Activated CD8-positive, alpha-beta memory T cell treated with anti-CD3 and anti-CD28 coated beads for 4 hours (primary cell): ENCODE measurements around the gene TUBA4B.
"Not testable (repeated sequence)": the region's sequence is repeated elsewhere in the genome, so short reads cannot be mapped to it uniquely, and the experiment has no call there.

Source experiments
- DNase-seq, 2 donors: peaks; one replicate each; pipeline ENCODE4 v3.0.0-alpha.2; 2020; ENCODE audit warnings: low read depth in 2 of 2

TUBA4B gene

DNA sequence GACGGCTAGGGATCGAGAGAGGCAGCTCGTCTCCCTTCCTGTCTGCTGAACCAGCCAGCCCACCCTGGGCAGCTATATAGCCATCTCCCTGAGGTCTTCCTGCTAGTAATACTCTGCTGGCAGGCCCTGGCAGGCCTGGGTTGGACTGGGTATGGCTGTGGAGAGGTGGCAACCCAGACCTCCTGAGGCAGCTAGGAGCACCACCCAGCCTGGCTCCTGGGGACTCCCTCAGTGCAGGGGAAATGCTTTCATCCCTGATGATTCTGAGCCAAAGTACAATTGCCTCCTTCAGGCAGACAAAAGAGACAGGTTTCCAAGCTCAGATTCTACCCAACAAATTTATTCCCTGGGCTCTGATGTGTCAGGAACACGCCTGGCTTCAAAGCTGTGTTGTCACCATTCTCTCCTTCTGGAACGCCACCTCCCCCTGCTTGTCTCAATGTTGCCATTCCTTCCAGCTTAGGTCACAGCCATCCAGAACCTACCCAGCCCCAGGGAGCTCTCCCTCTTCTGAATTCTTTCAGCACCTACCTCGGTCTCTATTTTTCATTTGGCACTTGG lies 21.4 kb downstream of the TUBA4B start:
- DNase-seq, result no peak

DNA sequence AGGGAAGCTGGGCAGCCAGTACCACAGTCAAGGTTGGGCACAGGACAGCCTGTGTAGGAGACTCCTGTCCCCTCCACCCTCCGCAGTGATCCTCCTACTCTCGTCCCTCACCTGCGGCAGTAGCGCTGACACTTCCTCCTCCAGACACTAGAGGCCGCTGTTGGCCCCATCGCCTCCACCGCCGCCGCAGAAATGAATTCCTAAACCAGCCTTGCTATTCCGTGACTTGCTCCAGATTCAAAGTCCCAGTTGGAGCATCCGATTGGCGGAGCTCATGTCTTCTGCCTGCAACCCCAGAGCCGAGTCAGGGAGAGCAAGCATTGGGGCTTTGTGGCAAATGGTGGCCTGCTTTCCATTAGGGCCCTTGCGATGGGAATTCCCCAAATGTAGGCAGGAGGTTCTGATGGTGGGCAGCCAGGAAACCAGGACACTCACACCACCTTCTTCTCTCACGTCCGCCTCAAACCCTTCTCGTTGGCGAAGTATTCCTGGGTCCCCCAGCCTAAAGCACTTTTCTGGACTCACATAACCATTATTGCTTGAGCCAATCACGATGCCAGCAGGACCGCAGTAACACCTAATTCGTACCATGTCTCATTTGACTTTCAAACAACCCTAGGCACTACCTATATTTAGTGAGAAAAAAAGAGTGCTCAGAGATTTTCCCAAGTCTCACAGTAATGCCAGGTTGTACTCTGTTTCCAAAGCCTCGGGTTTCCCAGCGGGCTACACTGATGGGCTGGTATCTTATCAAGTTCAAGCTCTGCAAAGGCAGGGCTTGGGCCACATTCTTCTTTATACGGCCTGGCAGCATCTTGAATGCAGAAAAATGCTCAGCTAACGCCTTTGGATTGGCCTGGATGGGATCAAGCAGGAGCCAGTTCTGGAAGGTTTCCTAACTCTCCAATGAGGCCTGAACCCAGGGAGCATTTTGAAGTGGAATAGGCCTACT lies 24.9 kb downstream of the TUBA4B start:
- DNase-seq, result peak; percentile 42 to 57

- DNase-seq, result no peak
These were observed 25.7 kb downstream of the TUBA4B start for GRCh38 chr2:219278655-219279150.

DNA sequence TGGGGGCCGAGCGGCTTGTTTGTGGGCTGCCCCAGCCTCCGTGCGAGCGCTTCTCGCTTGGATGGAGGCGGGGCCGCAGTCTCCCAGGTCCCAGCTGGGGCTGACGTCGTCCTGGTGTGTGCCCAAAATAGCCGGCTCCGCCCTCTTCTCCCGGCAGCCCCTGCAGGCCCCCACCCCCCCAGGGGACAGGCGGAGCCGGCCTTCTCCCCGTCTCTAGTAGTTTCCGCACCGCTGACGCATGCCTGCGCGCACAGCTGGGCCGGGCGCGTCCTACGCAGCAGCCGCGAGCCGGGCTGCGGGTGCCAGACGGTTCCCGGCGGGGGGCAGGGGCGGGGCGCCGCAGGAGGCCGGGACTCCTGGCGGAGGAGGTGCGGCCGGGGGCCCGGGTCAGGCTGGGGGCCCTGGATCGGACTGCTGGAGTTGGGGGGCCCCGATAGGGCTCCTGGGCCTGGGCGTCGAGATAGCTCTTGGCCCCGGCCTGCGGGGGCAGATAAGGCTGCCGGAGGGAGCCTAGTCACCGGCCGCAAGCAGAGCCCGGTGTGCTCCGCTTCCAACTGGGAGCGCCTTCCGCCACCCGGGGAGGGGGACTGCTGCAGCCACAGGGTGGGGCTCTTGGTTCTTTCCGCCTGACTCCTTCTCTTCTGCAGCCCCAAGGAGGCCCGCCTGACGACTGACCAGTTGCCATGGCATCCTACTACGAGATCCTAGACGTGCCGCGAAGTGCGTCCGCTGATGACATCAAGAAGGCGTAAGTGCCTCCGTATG lies 26.3 kb downstream of the TUBA4B start, which contains the start of gene DNAJB2:
TSS of gene DNAJB2 (plus strand) at position 216 of the 765 bp plus-strand sequence. CDS start at position 684, 468 bp downstream.
- peak; percentile 98 to 99 for DNase-seq

- no peak for DNase-seq
These were observed 27.0 kb downstream of the TUBA4B start for GRCh38 chr2:219279916-219280516.

- no peak for DNase-seq
These were observed 27.6 kb downstream of the TUBA4B start for GRCh38 chr2:219280651-219281050.

DNA sequence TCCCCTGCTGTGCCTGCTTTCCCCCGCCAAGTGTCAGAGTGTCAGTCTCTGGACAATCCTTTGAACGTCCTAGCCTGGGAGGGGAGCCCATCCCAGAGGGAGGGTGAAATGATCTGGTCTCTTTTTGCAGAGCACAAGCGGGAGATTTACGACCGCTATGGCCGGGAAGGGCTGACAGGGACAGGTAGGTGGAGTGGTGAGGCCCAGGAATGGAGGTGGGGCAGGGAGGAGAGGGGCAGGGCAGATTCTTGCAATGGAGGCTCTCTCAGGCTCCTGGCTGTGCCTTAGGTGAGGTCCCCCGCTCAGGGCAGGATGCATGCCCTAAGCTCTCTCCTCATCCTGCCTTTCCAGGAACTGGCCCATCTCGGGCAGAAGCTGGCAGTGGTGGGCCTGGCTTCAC lies 28.5 kb downstream of the TUBA4B start:
- DNase-seq, result no peak

DNA sequence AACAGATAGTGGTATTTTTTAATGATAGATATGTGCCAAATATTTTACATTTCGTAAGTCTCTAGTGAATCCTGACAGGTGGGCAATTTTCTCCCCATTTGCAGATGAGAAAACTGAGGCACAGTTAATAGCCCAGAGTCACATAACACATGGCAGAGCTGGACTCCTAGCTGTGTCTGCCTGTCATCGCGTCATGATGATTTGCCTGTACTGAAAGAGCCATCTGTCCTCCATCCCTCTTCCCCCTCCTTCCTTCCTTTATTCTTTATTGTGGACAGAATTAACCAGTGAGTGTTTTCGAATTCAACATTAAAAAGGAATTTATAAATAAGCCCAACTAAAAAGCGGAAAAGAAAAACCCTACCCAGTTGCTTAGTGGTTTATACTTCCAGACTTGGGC lies 29.3 kb downstream of the TUBA4B start:
- DNase-seq, result no peak

- no peak for DNase-seq
These were observed 30.0 kb downstream of the TUBA4B start for GRCh38 chr2:219282943-219283581.

DNA sequence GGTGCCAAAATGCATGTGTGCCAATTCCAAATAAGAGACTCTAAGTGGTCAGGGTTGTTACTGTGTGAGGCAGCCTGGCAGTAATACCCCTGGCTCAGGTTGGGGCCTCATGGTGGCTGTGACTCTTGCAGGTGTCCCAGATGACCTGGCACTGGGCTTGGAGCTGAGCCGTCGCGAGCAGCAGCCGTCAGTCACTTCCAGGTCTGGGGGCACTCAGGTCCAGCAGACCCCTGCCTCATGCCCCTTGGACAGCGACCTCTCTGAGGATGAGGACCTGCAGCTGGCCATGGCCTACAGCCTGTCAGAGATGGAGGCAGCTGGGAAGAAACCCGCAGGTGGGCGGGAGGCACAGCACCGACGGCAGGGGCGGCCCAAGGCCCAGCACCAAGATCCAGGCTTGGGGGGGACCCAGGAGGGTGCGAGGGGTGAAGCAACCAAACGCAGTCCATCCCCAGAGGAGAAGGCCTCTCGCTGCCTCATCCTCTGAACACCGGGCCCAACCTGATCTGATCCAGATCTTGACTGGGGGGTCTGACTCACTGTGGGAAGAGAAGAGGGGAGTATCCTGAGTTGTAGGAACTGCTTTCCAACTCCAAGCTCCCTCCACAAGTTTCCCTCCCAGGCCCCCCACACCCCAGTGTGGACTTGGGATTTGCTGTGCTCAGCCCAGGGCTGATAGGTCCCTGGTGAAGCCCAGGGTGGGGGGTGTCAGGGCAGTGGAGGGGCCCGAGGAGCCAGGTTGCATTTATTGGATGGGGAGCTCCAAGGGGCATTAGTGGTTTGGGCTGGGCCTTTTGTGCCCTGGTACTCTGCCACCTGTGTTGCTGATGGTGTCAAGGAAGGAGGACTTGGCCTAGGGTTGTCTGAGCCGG lies 31.7 kb downstream of the TUBA4B start:
- no peak for DNase-seq

DNA sequence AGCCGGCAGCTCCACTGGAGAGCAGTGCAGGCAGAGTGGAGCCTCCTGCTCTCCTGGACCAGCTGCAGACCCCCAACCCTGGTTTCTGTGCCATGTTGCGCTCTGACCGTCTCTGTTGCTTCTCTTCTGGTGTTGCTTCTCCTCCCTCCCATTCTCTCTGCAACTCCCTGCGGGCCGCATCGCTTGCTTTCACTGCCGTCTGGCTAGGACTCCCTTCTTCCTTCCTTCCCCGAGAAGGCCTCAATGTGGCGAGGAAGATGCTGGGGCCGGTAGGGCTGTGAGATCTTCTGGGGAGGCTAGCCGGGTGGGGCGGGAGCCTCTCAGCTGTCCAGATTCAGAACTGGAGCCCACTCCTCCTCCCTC lies 32.3 kb downstream of the TUBA4B start:
- no peak for DNase-seq

DNA sequence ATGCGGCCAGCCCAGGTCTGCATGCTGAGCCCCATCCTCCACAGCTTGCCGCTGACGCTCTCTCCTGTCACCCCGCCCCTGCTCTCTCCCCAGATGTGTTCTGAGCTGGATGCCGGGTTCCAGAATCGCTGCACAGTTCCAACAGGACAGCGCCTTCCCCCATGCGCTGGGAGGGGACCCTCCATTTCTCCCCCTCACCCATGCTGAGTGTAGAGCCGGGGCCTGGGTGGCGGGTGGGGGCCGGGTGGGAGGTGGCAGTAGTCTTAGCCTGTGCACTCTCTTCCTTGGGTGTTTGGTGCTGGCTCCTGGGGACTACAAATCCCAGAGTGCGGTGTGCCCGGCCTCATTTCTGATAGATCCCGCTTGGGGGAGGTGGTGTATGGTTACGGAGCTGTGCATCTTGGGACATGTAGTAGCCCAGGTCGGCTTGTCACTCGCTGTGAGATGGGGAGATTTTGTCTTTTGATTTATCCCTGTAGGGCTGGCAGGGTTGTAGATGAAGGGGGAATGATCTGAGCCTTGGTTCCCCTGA lies 32.9 kb downstream of the TUBA4B start:
- no peak for DNase-seq

DNA sequence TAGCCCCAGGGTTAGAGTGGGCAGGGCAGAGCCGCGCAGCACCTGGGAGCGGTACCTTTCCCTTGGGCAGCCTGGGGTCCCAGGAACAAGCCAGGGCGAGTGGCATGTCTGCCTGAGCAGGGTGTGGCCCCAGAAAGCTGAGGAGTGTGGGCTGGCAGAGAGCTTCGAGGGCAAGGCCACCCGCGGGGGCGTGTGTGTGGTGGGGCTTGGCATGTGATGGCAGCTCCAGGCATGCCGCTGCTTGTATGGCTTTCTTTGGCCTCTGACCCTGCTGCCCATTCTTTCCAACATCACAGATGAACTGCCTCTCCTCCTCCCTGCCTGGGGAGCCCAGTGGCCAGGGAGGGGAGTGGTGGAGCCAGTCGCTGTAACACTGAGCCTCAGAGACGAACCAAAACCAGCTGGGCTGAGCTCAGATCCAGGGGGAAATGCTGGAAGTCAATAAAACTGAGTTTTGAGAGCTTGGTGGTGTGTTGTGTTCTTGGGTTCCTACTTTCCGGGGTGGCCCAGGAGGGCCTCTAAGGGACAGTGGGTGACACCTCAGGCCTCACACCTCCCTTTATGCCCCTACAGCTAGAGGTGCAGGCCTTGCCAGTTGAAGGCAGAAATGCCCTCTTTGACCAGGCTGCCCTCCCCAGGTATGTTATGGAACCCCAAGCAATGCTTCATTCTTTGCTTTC lies 33.5 kb downstream of the TUBA4B start:
- DNase-seq, result no peak

DNA sequence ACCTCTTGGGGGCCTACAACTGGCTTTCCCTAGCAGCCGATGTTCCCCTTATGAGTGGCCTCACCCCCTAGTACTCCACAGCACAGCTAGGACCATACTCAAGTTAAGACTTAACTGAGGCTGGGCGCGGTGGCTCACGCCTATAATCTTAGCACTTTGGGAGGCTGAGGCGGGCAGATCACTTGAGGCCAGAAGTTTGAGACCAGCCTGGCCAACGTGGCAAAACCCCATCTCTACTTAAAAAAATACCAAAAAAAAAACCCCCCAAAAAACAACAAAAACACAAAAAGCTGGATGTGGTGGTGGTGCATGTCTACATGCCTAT lies 34.0 kb downstream of the TUBA4B start:
- DNase-seq, result not testable (repeated sequence)

DNA sequence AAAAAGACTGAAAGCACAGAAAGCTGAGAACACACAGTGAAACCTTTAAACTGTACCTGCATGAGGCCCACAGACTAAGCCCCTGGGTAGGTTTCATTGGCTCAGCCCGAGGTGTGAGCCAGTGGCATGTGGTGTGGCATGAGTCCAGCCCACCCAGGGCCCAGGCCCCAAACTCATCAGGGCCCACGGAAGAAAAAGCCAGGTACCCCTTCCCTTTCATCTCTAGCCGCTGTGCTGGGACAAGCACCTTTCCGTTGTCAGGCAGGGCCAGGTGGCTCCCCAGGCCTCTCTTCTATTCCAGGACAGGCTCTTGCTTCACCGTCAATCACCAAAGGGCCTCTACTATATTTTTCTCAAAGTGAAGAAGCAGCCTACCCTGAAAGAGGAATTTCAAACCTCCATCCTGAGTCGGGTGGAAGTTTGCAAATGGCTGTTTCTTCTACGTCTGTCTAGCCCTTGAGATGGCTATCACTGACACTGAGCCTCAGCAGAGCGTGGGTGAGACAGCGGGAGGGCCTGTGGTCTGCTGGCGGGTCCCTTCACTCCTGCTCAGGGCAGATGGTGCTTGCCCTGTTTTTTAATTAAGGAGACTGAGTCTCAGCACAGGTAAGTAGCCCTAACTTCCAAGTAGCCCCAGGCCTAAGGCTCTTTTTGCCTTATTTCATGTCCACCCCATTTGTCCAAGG lies 34.7 kb downstream of the TUBA4B start:
- no peak for DNase-seq

DNA sequence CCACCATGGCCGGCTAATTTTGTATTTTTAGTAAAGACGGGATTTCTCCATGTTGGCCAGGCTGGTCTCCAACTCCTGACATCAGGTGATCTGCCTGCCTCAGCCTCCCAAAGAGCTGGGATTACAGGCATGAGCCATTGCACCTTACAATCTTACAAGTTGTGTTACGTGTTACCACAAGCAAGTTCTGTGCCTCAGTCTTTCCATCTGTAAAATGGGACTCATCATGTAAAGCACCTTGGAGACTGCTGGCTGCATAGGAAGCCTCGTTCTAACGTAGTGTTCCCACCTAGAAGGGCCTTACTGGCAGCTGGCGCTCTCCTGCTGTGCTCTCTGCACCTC lies 36.1 kb downstream of the TUBA4B start:
- DNase-seq, result no peak

GRCh38 chr2:219289537-219290361 lies 36.7 kb downstream of the TUBA4B start:
- DNase-seq, result no peak
